GM12801 (cell line): Measurements from ENCODE around the gene GPD1.

Experiments
- TF ChIP-seq, protein P1 (sequence below): IDR thresholded peaks from one replicate; pipeline ENCODE4 v1.5.1; 2011; ENCODE audit warnings: control low read depth; ENCODE audit not compliant: insufficient read length; ENCODE audit errors: extremely low read depth

GPD1 gene

DNA sequence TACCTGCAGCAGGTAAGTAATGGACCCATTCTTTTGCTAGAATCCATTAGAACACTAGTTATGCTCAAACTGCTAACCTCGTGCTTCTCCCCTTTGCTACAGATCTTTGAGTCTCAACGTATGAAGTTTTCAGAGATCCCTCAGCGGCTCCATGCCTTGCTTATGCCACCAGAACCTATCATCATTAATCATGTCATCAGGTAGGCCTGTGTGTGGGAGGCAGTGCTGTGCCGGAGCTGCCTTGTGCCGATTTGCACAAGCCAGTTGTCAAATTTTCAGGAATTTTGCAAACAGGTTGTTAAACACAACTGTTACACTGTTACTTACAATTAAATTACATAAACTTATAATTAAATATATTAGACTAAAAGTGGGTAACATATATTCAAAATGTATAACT is 13.4 kb upstream of the GPD1 start:
- TF ChIP-seq, protein P1, sequence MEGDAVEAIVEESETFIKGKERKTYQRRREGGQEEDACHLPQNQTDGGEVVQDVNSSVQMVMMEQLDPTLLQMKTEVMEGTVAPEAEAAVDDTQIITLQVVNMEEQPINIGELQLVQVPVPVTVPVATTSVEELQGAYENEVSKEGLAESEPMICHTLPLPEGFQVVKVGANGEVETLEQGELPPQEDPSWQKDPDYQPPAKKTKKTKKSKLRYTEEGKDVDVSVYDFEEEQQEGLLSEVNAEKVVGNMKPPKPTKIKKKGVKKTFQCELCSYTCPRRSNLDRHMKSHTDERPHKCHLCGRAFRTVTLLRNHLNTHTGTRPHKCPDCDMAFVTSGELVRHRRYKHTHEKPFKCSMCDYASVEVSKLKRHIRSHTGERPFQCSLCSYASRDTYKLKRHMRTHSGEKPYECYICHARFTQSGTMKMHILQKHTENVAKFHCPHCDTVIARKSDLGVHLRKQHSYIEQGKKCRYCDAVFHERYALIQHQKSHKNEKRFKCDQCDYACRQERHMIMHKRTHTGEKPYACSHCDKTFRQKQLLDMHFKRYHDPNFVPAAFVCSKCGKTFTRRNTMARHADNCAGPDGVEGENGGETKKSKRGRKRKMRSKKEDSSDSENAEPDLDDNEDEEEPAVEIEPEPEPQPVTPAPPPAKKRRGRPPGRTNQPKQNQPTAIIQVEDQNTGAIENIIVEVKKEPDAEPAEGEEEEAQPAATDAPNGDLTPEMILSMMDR = no peak

DNA sequence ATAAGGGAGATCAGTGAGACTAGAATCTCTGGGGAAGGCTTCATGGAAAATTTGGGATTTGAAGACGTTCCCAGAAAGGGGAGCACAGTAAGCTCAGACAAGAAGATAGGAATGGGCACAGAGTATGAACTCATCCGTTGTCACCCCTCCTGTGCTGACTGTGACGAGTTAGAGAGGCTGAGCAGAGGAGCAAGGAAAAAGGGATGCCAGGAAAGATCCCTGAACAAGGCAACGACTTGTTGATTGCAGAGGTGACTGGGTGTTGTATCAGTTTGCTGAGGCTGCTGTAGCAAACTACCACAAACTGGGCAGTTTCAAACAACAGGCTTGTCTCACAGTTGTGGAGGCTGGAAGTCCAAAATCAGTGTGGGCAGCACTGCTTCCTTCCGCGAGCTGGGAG is 5.9 kb upstream of the GPD1 start:
- TF ChIP-seq, protein P1 = no peak

GRCh38 chr12:50099302-50100008 is 4.4 kb upstream of the GPD1 start:
- TF ChIP-seq, protein P1 = no peak

DNA sequence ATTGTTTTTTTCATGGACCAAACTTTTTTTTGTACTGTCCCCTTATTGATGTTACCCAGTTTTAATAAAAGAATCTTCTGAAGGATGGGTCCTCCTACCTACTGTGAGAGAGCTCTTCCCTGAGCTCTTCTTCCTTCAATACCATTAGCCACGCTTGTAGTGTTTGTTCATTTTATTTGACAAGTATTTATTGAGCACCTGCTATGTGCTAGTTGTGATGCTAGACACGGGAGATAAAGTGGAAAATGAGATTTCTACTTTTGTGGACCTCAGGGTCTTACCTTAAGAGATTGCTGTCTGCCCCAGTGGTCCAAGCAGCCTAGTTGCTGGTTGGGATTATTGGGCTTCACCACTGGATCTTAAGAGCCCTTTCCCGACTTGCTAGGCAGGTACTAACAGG is 3.2 kb upstream of the GPD1 start:
- TF ChIP-seq, protein P1 = no peak

DNA sequence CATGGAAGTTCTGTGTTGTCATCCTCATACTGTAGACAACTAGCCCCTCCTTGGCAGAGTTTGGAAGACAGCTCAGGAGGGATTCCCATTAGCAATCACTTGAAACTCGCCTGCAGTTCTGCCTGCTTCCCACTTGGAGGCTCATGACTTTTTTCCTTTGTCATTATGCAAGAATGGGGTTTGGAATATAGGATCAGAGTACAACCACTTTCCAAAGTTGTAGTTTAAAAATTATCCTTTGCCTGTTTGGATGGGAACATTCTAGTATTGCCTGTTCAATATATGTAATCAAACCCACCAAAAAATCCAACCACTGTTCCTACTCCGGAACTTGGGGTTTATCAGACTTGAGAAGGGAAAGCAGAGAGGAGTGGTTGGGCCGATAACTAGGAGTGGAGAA is 2.1 kb upstream of the GPD1 start:
- TF ChIP-seq, protein P1 = no peak

GRCh38 chr12:50102131-50102531 is 1.7 kb upstream of the GPD1 start:
- TF ChIP-seq, protein P1 = no peak

- TF ChIP-seq, protein P1 = no peak
These were observed 1.0 kb upstream of the GPD1 start for GRCh38 chr12:50102646-50103309.
